GM21423 (cell line): ENCODE results near the gene CPO.

ENCODE experiments used
- ATAC-seq: cut with Tn5 transposase; IDR thresholded peaks from one replicate; pipeline ENCODE4 v1.9.1; 2021; ENCODE audit warnings: mild to moderate bottlenecking, moderate library complexity; ENCODE audit not compliant: unreplicated experiment

CPO gene

GRCh38 chr2:207008105-207008990 lies 69.0 kb downstream of the CPO start:
- no peak for ATAC-seq

GRCh38 chr2:207012461-207012860 lies 73.1 kb downstream of the CPO start:
- no peak for ATAC-seq

GRCh38 chr2:207014424-207014823 lies 75.1 kb downstream of the CPO start:
- no peak for ATAC-seq

- no peak for ATAC-seq
Observed at GRCh38 chr2:207015901-207016300, 76.6 kb downstream of the CPO start.
